ENCODE results near the gene C7orf57.
A peak's percentile ranks its signal among the peaks of the same experiment; 100 is the strongest.
"Not testable (repeated sequence)": the region's sequence is repeated elsewhere in the genome, so short reads cannot be mapped to it uniquely, and the experiment has no call there.

Gene C7orf57

GRCh38 chr7:48035301-48035966 is at the start of gene C7orf57:
C7orf57 (plus strand) TSS chr7:48035543; CDS start chr7:48036309, 766 bp downstream.
- DNase-seq = peak; percentile 89
- ATAC-seq = peak; percentile 99

- ATAC-seq = no peak
- no peak for DNase-seq
These were observed 46.6 kb upstream of the C7orf57 start for GRCh38 chr7:47988496-47989386.

GRCh38 chr7:47989607-47990400 is 45.5 kb upstream of the C7orf57 start:
- not testable (repeated sequence) for DNase-seq, ATAC-seq

GRCh38 chr7:47990592-47990991 is 44.8 kb upstream of the C7orf57 start:
- ATAC-seq (no peak), DNase-seq (no peak)

GRCh38 chr7:47991270-47991669 is 44.1 kb upstream of the C7orf57 start:
- DNase-seq (no peak), ATAC-seq (no peak)

GRCh38 chr7:47991741-47992311 is 43.5 kb upstream of the C7orf57 start:
- peak; percentile 98 for ATAC-seq

GRCh38 chr7:47992446-47992845 is 42.9 kb upstream of the C7orf57 start:
- DNase-seq = no peak
- ATAC-seq = no peak

More at GRCh38 chr7:47991741-47992311, 43.5 kb upstream of the C7orf57 start:
- peak; percentile 88 for DNase-seq

- no peak for ATAC-seq
- DNase-seq = no peak
These were observed 35.9 kb upstream of the C7orf57 start for GRCh38 chr7:47999413-47999812.

- not testable (repeated sequence) for DNase-seq, ATAC-seq
These were observed 35.2 kb upstream of the C7orf57 start for GRCh38 chr7:48000164-48000563.

GRCh38 chr7:48004032-48004431 is 31.3 kb upstream of the C7orf57 start:
- no peak for ATAC-seq

GRCh38 chr7:48004638-48005037 is 30.7 kb upstream of the C7orf57 start:
- DNase-seq (no peak), ATAC-seq (no peak)

More at GRCh38 chr7:48004032-48004431, 31.3 kb upstream of the C7orf57 start:
- DNase-seq = no peak

GRCh38 chr7:48006866-48007265 is 28.5 kb upstream of the C7orf57 start:
- ATAC-seq (no peak), DNase-seq (no peak)

- no peak for DNase-seq
- ATAC-seq = no peak
These were observed 26.1 kb upstream of the C7orf57 start for GRCh38 chr7:48009257-48009656.

GRCh38 chr7:48009954-48010353 is 25.4 kb upstream of the C7orf57 start:
- no peak for ATAC-seq
- DNase-seq = no peak

- DNase-seq (no peak), ATAC-seq (no peak)
These were observed 24.0 kb upstream of the C7orf57 start for GRCh38 chr7:48011323-48011722.

GRCh38 chr7:48011951-48012350 is 23.4 kb upstream of the C7orf57 start:
- no peak for ATAC-seq
- no peak for DNase-seq

GRCh38 chr7:48016641-48017040 is 18.7 kb upstream of the C7orf57 start:
- no peak for ATAC-seq
- DNase-seq = no peak

- no peak for ATAC-seq
These were observed 17.7 kb upstream of the C7orf57 start for GRCh38 chr7:48017674-48018073.

GRCh38 chr7:48025624-48026023 is 9.7 kb upstream of the C7orf57 start:
- DNase-seq (no peak), ATAC-seq (no peak)

More at GRCh38 chr7:48017674-48018073, 17.7 kb upstream of the C7orf57 start:
- DNase-seq = no peak

GRCh38 chr7:48028938-48029337 is 6.4 kb upstream of the C7orf57 start, which contains the start of gene SUN3:
SUN3 (minus strand) TSS chr7:48029107; CDS start chr7:48028938, 169 bp downstream.
- DNase-seq (no peak), ATAC-seq (no peak)

- ATAC-seq (no peak), DNase-seq (no peak)
These were observed 4.2 kb upstream of the C7orf57 start for GRCh38 chr7:48031111-48031510.

- ATAC-seq = no peak
These were observed 1.4 kb upstream of the C7orf57 start for GRCh38 chr7:48033922-48034321.

More at GRCh38 chr7:48033922-48034321, 1.4 kb upstream of the C7orf57 start:
- no peak for DNase-seq
